Smooth muscle cell (in vitro differentiated cells): ENCODE results near the gene COL23A1. TPM values are rescaled to one million over a fixed set of nuclear protein-coding genes. Genes with fewer than 3 reads are reported as not detected.

Source experiments
- DNase-seq: peaks from one replicate; lab custom pipeline; 2025; ENCODE audit not compliant: unreplicated experiment; lab: John Stamatoyannopoulos, UW
- H2AFZ ChIP-seq: fragments of 200-600 bp; sonication (generic); 2 replicates; pipeline ENCODE4 v1.6.0; 2016; ENCODE audit warnings: antibody characterized with exemption, low read depth, mild to moderate bottlenecking
- H3F3A ChIP-seq: fragments of 200-600 bp; sonication (generic); 2 replicates; pipeline ENCODE4 v1.6.0; 2017; ENCODE audit warnings: antibody characterized with exemption, low read depth
- H3K27ac ChIP-seq: fragments of 200-600 bp; sonication (generic); 2 replicates; pipeline ENCODE4 v1.5.1; 2016; ENCODE audit warnings: low read depth, mild to moderate bottlenecking
- H3K27me3 ChIP-seq: fragments of 200-600 bp; sonication (generic); 2 replicates; pipeline ENCODE4 v1.6.1; 2016; ENCODE audit warnings: low read depth, mild to moderate bottlenecking
- H3K36me3 ChIP-seq: fragments of 200-600 bp; sonication (generic); 2 replicates; pipeline ENCODE4 v1.5.1; 2016; ENCODE audit warnings: low read depth
- H3K4me1 ChIP-seq: fragments of 200-600 bp; sonication (generic); 2 replicates; pipeline ENCODE4 v1.5.1; 2016; ENCODE audit warnings: low read depth
- H3K4me2 ChIP-seq: fragments of 200-600 bp; sonication (generic); 2 replicates; pipeline ENCODE4 v1.6.0; 2016; ENCODE audit warnings: mild to moderate bottlenecking
- H3K4me3 ChIP-seq: fragments of 200-600 bp; sonication (generic); 2 replicates; pipeline ENCODE4 v1.5.1; 2016; ENCODE audit warnings: mild to moderate bottlenecking
- H3K79me2 ChIP-seq: fragments of 200-600 bp; sonication (generic); 2 replicates; pipeline ENCODE4 v1.6.0; 2016; ENCODE audit warnings: low read depth, mild to moderate bottlenecking
- H3K9ac ChIP-seq: fragments of 200-600 bp; sonication (generic); 2 replicates; pipeline ENCODE4 v1.6.0; 2016; ENCODE audit warnings: low read depth
- H3K9me3 ChIP-seq: fragments of 200-600 bp; sonication (generic); replicated peaks from 2 replicates; pipeline ENCODE4 v1.5.1; 2016; ENCODE audit warnings: low read depth
- H4K20me1 ChIP-seq: fragments of 200-600 bp; sonication (generic); 2 replicates; pipeline ENCODE4 v1.6.0; 2016; ENCODE audit warnings: low read depth
- WGBS: methylation state at CpG from one replicate; pipeline ENCODE4 v1.1.7; 2016; ENCODE audit warnings: low lambda C conversion rate; 5-methylcytosine and 5-hydroxymethylcytosine counted together
- polyA plus RNA-seq: library from polyadenylated mRNA; unstranded; fragments of >200 nt; fragmentation: Nextera tagmentation; extraction: Ambion mirVana; gene quantifications from 2 replicates; pipeline ENCODE4 v1.2.1, GENCODE V29; 2016
- total RNA-seq: library from RNA; depleted of rRNA; stranded (reverse); fragments of >200 nt; gene quantifications from 2 replicates; pipeline ENCODE4 v1.2.3, GENCODE V29; 2014
- TF ChIP-seq, protein P1 (sequence below): fragments of 200-600 bp; sonication (generic); IDR thresholded peaks from 2 replicates; pipeline ENCODE4 v1.5.1; 2017; ENCODE audit warnings: borderline replicate concordance, mild to moderate bottlenecking, antibody characterized with exemption; ENCODE audit not compliant: insufficient read depth, poor library complexity, severe bottlenecking

Gene COL23A1
- total and polyA plus RNA-seq, 2 experiments from 2014 or later, result 5.3 to 27.4 TPM

DNA sequence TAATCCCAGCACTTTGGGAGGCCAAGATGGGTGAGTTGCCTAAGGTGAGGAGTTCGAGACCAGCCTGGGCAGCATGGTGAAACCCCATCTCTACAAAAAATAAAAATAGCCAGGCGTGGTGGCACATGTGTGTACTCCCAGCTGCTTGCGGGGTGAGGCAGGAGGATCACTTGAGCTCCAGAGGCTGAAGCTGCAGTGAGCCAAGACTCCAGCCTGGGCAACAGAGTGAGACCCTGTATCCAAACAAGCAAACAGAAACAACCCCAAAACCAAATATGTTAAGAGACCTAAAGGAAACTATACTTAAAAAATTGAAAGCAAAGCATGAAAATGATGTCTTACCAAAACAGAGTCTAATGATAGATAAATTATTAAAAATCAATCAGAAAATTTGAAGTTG, 373.4 kb downstream of the COL23A1 start:
- H3K79me2 ChIP-seq, result no peaks in the 10 kb centered on the region
- peaks cover 6% of the 10 kb centered on the region for H3K36me3 ChIP-seq
- H3K4me2 ChIP-seq, result no peak overlapping the region
- H3K9ac ChIP-seq, result no peak overlapping the region
- TF ChIP-seq, protein P1, sequence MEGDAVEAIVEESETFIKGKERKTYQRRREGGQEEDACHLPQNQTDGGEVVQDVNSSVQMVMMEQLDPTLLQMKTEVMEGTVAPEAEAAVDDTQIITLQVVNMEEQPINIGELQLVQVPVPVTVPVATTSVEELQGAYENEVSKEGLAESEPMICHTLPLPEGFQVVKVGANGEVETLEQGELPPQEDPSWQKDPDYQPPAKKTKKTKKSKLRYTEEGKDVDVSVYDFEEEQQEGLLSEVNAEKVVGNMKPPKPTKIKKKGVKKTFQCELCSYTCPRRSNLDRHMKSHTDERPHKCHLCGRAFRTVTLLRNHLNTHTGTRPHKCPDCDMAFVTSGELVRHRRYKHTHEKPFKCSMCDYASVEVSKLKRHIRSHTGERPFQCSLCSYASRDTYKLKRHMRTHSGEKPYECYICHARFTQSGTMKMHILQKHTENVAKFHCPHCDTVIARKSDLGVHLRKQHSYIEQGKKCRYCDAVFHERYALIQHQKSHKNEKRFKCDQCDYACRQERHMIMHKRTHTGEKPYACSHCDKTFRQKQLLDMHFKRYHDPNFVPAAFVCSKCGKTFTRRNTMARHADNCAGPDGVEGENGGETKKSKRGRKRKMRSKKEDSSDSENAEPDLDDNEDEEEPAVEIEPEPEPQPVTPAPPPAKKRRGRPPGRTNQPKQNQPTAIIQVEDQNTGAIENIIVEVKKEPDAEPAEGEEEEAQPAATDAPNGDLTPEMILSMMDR, result no peak
- no peak for DNase-seq
- H3K4me3 ChIP-seq, result no peak overlapping the region
- H3K9me3 ChIP-seq, result no peaks in the 10 kb centered on the region
- H3K27ac ChIP-seq, result no peak overlapping the region
- no peaks in the 10 kb centered on the region for H3K27me3 ChIP-seq
- H3K4me1 ChIP-seq, result no peaks in the 10 kb centered on the region
- H2AFZ ChIP-seq, result no peak overlapping the region
- WGBS, result 95% methylated on average over 3 of the region's 3 CpGs
- H3F3A ChIP-seq, result peaks cover 11% of the 10 kb centered on the region
- H4K20me1 ChIP-seq, result peaks cover 71% of the 10 kb centered on the region

DNA sequence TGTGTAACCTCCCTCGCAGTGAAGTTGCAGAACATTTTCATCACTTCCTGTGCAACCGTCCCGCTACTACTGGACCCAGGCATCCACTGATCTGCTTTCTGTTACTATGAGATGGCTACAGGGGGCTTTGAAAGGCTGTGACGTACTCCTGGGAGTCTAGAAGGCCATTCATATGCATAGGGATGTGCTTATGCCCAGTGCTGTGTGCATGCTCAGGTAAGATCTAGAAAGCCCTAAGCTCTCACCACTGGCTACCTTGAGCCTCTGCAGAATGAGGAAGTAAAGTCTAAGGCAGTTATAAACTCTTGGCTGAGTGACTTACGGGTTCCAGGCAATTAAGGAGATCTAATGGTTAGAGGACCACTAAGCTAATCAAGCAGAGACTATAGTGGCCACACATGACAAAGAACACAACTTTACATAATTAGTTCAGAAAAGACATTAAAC, 374.1 kb downstream of the COL23A1 start:
- no peaks in the 10 kb centered on the region for H3K79me2 ChIP-seq
- 97% methylated on average over 5 of the region's 5 CpGs for WGBS
- no peaks in the 10 kb centered on the region for H3K4me1 ChIP-seq
- H3F3A ChIP-seq, result peaks cover 18% of the 10 kb centered on the region
- DNase-seq, result no peak
- TF ChIP-seq, protein P1, result no peak
- peaks cover 6% of the 10 kb centered on the region for H3K36me3 ChIP-seq
- H2AFZ ChIP-seq, result no peak overlapping the region
- H3K27ac ChIP-seq, result no peak overlapping the region
- peaks cover 77% of the 10 kb centered on the region for H4K20me1 ChIP-seq
- no peaks in the 10 kb centered on the region for H3K9me3 ChIP-seq
- no peak overlapping the region for H3K9ac ChIP-seq
- H3K4me3 ChIP-seq, result no peak overlapping the region
- H3K4me2 ChIP-seq, result no peak overlapping the region
- no peaks in the 10 kb centered on the region for H3K27me3 ChIP-seq

DNA sequence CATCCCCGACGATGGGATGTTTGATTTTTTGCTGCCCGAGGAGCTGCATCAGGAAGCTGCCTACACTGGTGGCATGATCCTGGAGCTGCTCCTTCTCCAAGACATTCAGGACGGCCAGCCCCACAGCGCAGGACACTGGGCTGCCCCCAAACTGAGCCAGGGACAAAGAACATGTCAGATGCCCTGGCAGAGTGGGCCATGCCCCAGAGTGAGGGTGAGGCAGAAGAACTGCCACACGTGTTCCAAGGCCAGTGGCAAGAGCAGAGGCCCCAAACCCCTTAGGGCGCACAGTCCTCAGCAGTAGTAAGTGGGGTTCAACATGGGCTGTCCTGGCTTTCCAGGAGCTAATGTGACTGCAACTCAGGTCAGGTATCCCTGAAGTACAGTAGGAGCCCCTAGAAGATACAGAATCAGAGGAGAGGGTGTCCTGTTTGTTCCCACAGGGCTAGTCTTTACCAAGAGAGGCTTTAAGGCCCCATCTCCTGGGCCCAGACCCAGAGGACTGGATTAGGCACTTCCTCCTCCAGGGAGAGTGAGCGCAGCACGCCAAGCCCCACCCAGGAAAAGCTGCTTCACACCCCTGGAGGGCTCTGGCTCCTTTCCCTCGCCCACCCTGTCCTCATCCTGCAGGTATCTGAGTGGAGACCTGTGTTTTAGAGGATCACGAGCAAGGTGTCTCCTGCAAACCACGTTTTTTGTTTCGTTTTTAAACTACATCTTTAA, 374.8 kb downstream of the COL23A1 start:
- TF ChIP-seq, protein P1, result no peak
- no peak overlapping the region for H2AFZ ChIP-seq
- peaks cover 22% of the 10 kb centered on the region for H3F3A ChIP-seq
- no peaks in the 10 kb centered on the region for H3K4me1 ChIP-seq
- WGBS, result 81% methylated on average over 13 of the region's 13 CpGs
- no peak for DNase-seq
- peaks cover 6% of the 10 kb centered on the region for H3K36me3 ChIP-seq
- H4K20me1 ChIP-seq, result peaks cover 79% of the 10 kb centered on the region
- no peak overlapping the region for H3K4me3 ChIP-seq
- no peak overlapping the region for H3K9ac ChIP-seq
- no peaks in the 10 kb centered on the region for H3K79me2 ChIP-seq
- H3K9me3 ChIP-seq, result no peaks in the 10 kb centered on the region
- H3K27ac ChIP-seq, result no peak overlapping the region
- H3K27me3 ChIP-seq, result no peaks in the 10 kb centered on the region
- no peak overlapping the region for H3K4me2 ChIP-seq
